T-helper 9 cell (primary cell): Measurements from ENCODE around the gene GRK4.

Source experiments
- DNase-seq: peaks from one replicate; pipeline ENCODE4 v3.0.0-alpha.2; 2020

The GRK4 gene

DNA sequence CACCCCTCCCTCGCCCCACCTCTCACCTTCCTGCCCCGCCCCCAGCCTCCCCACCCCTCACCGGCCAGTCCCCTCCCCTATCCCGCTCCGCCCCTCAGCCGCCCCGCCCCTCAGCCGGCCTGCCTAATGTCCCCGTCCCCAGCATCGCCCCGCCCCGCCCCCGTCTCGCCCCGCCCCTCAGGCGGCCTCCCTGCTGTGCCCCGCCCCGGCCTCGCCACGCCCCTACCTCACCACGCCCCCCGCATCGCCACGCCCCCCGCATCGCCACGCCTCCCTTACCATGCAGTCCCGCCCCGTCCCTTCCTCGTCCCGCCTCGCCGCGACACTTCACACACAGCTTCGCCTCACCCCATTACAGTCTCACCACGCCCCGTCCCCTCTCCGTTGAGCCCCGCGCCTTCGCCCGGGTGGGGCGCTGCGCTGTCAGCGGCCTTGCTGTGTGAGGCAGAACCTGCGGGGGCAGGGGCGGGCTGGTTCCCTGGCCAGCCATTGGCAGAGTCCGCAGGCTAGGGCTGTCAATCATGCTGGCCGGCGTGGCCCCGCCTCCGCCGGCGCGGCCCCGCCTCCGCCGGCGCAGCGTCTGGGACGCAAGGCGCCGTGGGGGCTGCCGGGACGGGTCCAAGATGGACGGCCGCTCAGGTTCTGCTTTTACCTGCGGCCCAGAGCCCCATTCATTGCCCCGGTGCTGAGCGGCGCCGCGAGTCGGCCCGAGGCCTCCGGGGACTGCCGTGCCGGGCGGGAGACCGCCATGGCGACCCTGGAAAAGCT is 110.9 kb downstream of the GRK4 start, which contains the start of the genes HTT and HTT-AS:
Gene HTT, plus strand, starts transcription at position 604 of the 768 bp plus-strand sequence. Its CDS starts 145 bp downstream, at position 749.
Gene HTT-AS, minus strand, starts transcription at position 461 of the 768 bp plus-strand sequence.
- DNase-seq, result peak; percentile 99

DNA sequence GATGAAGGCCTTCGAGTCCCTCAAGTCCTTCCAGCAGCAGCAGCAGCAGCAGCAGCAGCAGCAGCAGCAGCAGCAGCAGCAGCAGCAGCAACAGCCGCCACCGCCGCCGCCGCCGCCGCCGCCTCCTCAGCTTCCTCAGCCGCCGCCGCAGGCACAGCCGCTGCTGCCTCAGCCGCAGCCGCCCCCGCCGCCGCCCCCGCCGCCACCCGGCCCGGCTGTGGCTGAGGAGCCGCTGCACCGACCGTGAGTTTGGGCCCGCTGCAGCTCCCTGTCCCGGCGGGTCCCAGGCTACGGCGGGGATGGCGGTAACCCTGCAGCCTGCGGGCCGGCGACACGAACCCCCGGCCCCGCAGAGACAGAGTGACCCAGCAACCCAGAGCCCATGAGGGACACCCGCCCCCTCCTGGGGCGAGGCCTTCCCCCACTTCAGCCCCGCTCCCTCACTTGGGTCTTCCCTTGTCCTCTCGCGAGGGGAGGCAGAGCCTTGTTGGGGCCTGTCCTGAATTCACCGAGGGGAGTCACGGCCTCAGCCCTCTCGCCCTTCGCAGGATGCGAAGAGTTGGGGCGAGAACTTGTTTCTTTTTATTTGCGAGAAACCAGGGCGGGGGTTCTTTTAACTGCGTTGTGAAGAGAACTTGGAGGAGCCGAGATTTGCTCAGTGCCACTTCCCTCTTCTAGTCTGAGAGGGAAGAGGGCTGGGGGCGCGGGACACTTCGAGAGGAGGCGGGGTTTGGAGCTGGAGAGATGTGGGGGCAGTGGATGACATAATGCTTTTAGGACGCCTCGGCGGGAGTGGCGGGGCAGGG is 111.7 kb downstream of the GRK4 start:
- DNase-seq, result peak; percentile 33

DNA sequence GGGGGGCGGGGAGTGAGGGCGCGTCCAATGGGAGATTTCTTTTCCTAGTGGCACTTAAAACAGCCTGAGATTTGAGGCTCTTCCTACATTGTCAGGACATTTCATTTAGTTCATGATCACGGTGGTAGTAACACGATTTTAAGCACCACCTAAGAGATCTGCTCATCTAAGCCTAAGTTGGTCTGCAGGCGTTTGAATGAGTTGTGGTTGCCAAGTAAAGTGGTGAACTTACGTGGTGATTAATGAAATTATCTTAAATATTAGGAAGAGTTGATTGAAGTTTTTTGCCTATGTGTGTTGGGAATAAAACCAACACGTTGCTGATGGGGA is 112.2 kb downstream of the GRK4 start:
- no peak for DNase-seq

DNA sequence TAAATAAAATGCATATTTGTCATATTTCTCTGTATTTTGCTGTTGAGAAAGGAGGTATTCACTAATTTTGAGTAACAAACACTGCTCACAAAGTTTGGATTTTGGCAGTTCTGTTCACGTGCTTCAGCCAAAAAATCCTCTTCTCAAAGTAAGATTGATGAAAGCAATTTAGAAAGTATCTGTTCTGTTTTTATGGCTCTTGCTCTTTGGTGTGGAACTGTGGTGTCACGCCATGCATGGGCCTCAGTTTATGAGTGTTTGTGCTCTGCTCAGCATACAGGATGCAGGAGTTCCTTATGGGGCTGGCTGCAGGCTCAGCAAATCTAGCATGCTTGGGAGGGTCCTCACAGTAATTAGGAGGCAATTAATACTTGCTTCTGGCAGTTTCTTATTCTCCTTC is 114.4 kb downstream of the GRK4 start:
- DNase-seq, result no peak

GRCh38 chr4:3079694-3080123 is 116.3 kb downstream of the GRK4 start:
- no peak for DNase-seq

DNA sequence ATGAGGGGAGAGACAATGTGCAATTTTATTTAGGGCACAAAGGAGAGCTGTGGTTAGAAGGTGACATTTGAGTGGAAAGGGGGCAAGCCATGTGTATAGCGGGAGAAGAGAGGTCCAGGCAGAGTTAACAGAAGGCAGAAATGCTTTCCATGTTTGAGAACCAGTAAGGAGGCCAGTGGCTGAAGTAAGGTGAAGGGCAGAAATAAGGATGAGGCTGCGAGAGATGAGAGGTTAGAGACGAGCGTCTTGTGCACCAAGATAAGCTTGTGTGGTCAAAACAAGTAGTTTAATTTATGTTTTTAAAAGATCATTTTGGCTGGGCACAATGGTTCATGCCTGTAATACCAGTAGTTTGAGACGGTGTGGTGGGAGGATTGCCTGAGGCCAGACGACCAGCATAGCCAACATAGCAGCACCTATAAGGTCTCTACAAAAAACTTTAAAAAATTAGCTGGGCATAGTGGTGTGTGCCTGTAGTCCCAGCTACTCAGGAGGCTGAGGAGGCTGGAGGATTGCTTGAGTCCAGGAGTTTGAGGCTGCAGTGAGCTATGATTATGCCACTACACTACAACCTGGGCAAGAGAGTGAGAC is 119.6 kb downstream of the GRK4 start:
- DNase-seq, result no peak

GRCh38 chr4:3083732-3084131 is 120.4 kb downstream of the GRK4 start:
- no peak for DNase-seq

- DNase-seq, result no peak
These were observed 122.7 kb downstream of the GRK4 start for GRCh38 chr4:3085948-3086670.

GRCh38 chr4:3087115-3087797 is 123.9 kb downstream of the GRK4 start:
- no peak for DNase-seq
